HEK293 (cell line): ENCODE measurements around the gene PHF23.

Source experiments
- CTCF ChIA-PET: fragments of 350-600 bp; formaldehyde crosslinking; extraction: SDS; loops from one replicate; lab custom pipeline; 2021; ENCODE audit warnings: antibody characterized with exemption; lab: Yijun Ruan, JAX
- POLR2A ChIA-PET: fragments of 300-600 bp; formaldehyde crosslinking; extraction: SDS; loops from one replicate; lab custom pipeline; 2020; ENCODE audit warnings: antibody characterized with exemption, inconsistent platforms; lab: Yijun Ruan, JAX
- H3K27ac ChIP-seq: fragments of 200-500 bp; sonication (Bioruptor generic); 2 replicates; pipeline ENCODE4 v1.5.1; 2014; ENCODE audit warnings: low read depth, low read length, control low read depth, inconsistent platforms; ENCODE audit errors: extremely low read depth
- H3K36me3 ChIP-seq, 2 experiments: fragments of 200-500 bp in 1 of 2; sonication (Bioruptor generic) in 1 of 2; 1 replicate in 1 of 2; 2 replicates in 1 of 2; pipeline ENCODE4 v1.5.1; 2014 to 2017; ENCODE audit warnings: inconsistent platforms in 2 of 2, low read length in 2 of 2; ENCODE audit not compliant: control insufficient read depth in 2 of 2, insufficient read depth in 1 of 2
- H3K4me1 ChIP-seq: fragments of 200-500 bp; sonication (Bioruptor generic); 2 replicates; pipeline ENCODE4 v1.5.1; 2014; ENCODE audit warnings: mild to moderate bottlenecking, low read length, inconsistent platforms; ENCODE audit not compliant: control insufficient read depth, insufficient read depth
- H3K4me3 ChIP-seq: 2 replicates; pipeline ENCODE4 v1.5.1; 2011; ENCODE audit warnings: low read depth, mild to moderate bottlenecking, control low read depth, low read length, moderate library complexity
- H3K9me3 ChIP-seq: fragments of 200-500 bp; sonication (Bioruptor generic); 2 replicates; pipeline ENCODE4 v1.5.1; 2014; ENCODE audit warnings: low read depth, low read length, inconsistent platforms; ENCODE audit not compliant: control insufficient read depth, insufficient read depth
- EGR2 ChIP-seq: fragments of 450-650 bp; formaldehyde crosslinking; IDR thresholded peaks from 2 replicates; pipeline ENCODE4 v1.5.1; 2016; ENCODE audit warnings: low read depth, missing biosample characterization, missing genetic modification characterization
- GLIS2 ChIP-seq: fragments of 450-650 bp; formaldehyde crosslinking; IDR thresholded peaks from 2 replicates; pipeline ENCODE4 v1.5.1; 2016; ENCODE audit warnings: missing biosample characterization, missing genetic modification characterization
- KLF10 ChIP-seq: fragments of 450-650 bp; IDR thresholded peaks from 2 replicates; pipeline ENCODE4 v1.5.1; 2018; ENCODE audit warnings: missing biosample characterization, mild to moderate bottlenecking, missing genetic modification characterization
- KLF16 ChIP-seq: fragments of 450-650 bp; formaldehyde crosslinking; IDR thresholded peaks from 2 replicates; pipeline ENCODE4 v1.5.1; 2017; ENCODE audit warnings: missing biosample characterization, missing genetic modification characterization
- KLF9 ChIP-seq: fragments of 450-650 bp; formaldehyde crosslinking; IDR thresholded peaks from 2 replicates; pipeline ENCODE4 v1.5.1; 2016; ENCODE audit warnings: missing biosample characterization, missing genetic modification characterization, low read depth
- MYNN ChIP-seq: fragments of 450-650 bp; formaldehyde crosslinking; IDR thresholded peaks from 2 replicates; pipeline ENCODE4 v1.5.1; 2016; ENCODE audit warnings: missing biosample characterization, missing genetic modification characterization, borderline replicate concordance
- SP2 ChIP-seq: fragments of 450-650 bp; formaldehyde crosslinking; IDR thresholded peaks from 2 replicates; pipeline ENCODE4 v1.5.1; 2016; ENCODE audit warnings: missing biosample characterization, missing genetic modification characterization
- SP7 ChIP-seq: fragments of 450-650 bp; formaldehyde crosslinking; IDR thresholded peaks from 2 replicates; pipeline ENCODE4 v1.5.1; 2016; ENCODE audit warnings: missing biosample characterization, missing genetic modification characterization
- TCF7L2 ChIP-seq: IDR thresholded peaks from 2 replicates; pipeline ENCODE4 v1.6.1; 2011; ENCODE audit warnings: low read depth, mild to moderate bottlenecking, inconsistent platforms, low read length, moderate library complexity, borderline replicate concordance
- ZBTB8A ChIP-seq: fragments of 450-650 bp; formaldehyde crosslinking; IDR thresholded peaks from 2 replicates; pipeline ENCODE4 v1.5.1; 2016; ENCODE audit warnings: missing biosample characterization, missing genetic modification characterization
- ZEB2 ChIP-seq: fragments of 450-650 bp; formaldehyde crosslinking; IDR thresholded peaks from 2 replicates; pipeline ENCODE4 v1.5.1; 2016; ENCODE audit warnings: missing biosample characterization, missing genetic modification characterization
- ZFP69B ChIP-seq: fragments of 450-650 bp; formaldehyde crosslinking; IDR thresholded peaks from 2 replicates; pipeline ENCODE4 v1.5.1; 2016; ENCODE audit warnings: missing biosample characterization, missing genetic modification characterization
- ZNF16 ChIP-seq: fragments of 450-650 bp; formaldehyde crosslinking; IDR thresholded peaks from 2 replicates; pipeline ENCODE4 v1.5.1; 2016; ENCODE audit warnings: low read depth, missing biosample characterization, missing genetic modification characterization
- ZNF324 ChIP-seq: fragments of 450-650 bp; formaldehyde crosslinking; IDR thresholded peaks from 2 replicates; pipeline ENCODE4 v1.5.1; 2016; ENCODE audit warnings: missing biosample characterization, missing genetic modification characterization
- ZNF335 ChIP-seq: fragments of 450-650 bp; formaldehyde crosslinking; conservative IDR thresholded peaks from 2 replicates; pipeline ENCODE4 v1.5.1; 2016; ENCODE audit warnings: missing biosample characterization, missing genetic modification characterization
- ZNF341 ChIP-seq: fragments of 450-650 bp; formaldehyde crosslinking; IDR thresholded peaks from 2 replicates; pipeline ENCODE4; 2016; ENCODE audit warnings: low read depth, missing biosample characterization, missing genetic modification characterization
- ZNF362 ChIP-seq: fragments of 450-650 bp; formaldehyde crosslinking; IDR thresholded peaks from 2 replicates; pipeline ENCODE4 v1.5.1; 2016; ENCODE audit warnings: missing biosample characterization, missing genetic modification characterization
- ZNF629 ChIP-seq: fragments of 450-650 bp; formaldehyde crosslinking; IDR thresholded peaks from 2 replicates; pipeline ENCODE4 v1.5.1; 2017; ENCODE audit warnings: missing biosample characterization, missing genetic modification characterization
- ZNF747 ChIP-seq: fragments of 450-650 bp; formaldehyde crosslinking; IDR thresholded peaks from 2 replicates; pipeline ENCODE4 v1.5.1; 2016; ENCODE audit warnings: missing biosample characterization, missing genetic modification characterization
- TF ChIP-seq, protein P1 (sequence below): fragments of 450-650 bp; formaldehyde crosslinking; IDR thresholded peaks from 2 replicates; pipeline ENCODE4 v1.5.1; 2016; ENCODE audit warnings: missing biosample characterization, missing genetic modification characterization
- TF ChIP-seq, protein P2 (sequence below): fragments of 450-650 bp; formaldehyde crosslinking; IDR thresholded peaks from 2 replicates; pipeline ENCODE4 v1.5.1; 2016; ENCODE audit warnings: missing biosample characterization, missing genetic modification characterization
- TF ChIP-seq, protein P3 (sequence below): fragments of 450-650 bp; formaldehyde crosslinking; IDR thresholded peaks from 2 replicates; pipeline ENCODE4 v1.5.1; 2016; ENCODE audit warnings: missing biosample characterization, missing genetic modification characterization
- TF ChIP-seq, protein P4 (sequence below): fragments of 450-650 bp; formaldehyde crosslinking; IDR thresholded peaks from 2 replicates; pipeline ENCODE4 v1.5.1; 2016; ENCODE audit warnings: missing biosample characterization, missing genetic modification characterization
- TF ChIP-seq, protein P5 (sequence below): fragments of 450-650 bp; formaldehyde crosslinking; IDR thresholded peaks from 2 replicates; pipeline ENCODE4 v1.5.1; 2016; ENCODE audit warnings: missing biosample characterization, missing genetic modification characterization

Gene PHF23

GRCh38 chr17:7204828-7205461, 34.3 kb downstream of the PHF23 start:
- CTCF ChIA-PET, result interaction anchor here (0.6 to 1.3 kb wide), 3 partner anchors 159 to 866 kb away, joined by 3 to 4 read pairs (median 4); no protein-coding TSS in a partner anchor
- TF ChIP-seq ZNF16 (tag by site-specific recombination) (no peak), ZBTB8A (tag by site-specific recombination) (peak; percentile 49), SP2 (tag by site-specific recombination) (peak; percentile 80), ZEB2 (peak; percentile 48; the same call in 1 of the 2 replicates), ZNF341 (peak; percentile 28; the same call in 1 of the 2 replicates), MYNN (tag by site-specific recombination) (peak; percentile 84), ZNF629 (tag by site-specific recombination) (peak; percentile 84), KLF9 (tag by site-specific recombination) (peak; percentile 88), ZNF362 (no peak), KLF16 (peak; percentile 89), SP7 (tag by site-specific recombination) (peak; percentile 59; the same call in 1 of the 2 replicates), ZNF747 (tag by site-specific recombination) (no peak), ZNF324 (tag by site-specific recombination) (peak; percentile 59; the same call in 1 of the 2 replicates), KLF10 (tag by site-specific recombination) (peak; percentile 64; the same call in 1 of the 2 replicates), ZNF335 (tag by site-specific recombination) (peak; percentile 90), ZFP69B (tag by site-specific recombination) (peak; percentile 65; the same call in 1 of the 2 replicates), GLIS2 (tag by site-specific recombination) (peak; percentile 60; the same call in 1 of the 2 replicates), EGR2 (tag by site-specific recombination) (peak; percentile 72), TCF7L2 (no peak)
- TF ChIP-seq, protein P1, sequence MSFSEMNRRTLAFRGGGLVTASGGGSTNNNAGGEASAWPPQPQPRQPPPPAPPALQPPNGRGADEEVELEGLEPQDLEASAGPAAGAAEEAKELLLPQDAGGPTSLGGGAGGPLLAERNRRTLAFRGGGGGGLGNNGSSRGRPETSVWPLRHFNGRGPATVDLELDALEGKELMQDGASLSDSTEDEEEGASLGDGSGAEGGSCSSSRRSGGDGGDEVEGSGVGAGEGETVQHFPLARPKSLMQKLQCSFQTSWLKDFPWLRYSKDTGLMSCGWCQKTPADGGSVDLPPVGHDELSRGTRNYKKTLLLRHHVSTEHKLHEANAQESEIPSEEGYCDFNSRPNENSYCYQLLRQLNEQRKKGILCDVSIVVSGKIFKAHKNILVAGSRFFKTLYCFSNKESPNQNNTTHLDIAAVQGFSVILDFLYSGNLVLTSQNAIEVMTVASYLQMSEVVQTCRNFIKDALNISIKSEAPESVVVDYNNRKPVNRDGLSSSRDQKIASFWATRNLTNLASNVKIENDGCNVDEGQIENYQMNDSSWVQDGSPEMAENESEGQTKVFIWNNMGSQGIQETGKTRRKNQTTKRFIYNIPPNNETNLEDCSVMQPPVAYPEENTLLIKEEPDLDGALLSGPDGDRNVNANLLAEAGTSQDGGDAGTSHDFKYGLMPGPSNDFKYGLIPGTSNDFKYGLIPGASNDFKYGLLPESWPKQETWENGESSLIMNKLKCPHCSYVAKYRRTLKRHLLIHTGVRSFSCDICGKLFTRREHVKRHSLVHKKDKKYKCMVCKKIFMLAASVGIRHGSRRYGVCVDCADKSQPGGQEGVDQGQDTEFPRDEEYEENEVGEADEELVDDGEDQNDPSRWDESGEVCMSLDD, result no peak
- TF ChIP-seq, protein P2, sequence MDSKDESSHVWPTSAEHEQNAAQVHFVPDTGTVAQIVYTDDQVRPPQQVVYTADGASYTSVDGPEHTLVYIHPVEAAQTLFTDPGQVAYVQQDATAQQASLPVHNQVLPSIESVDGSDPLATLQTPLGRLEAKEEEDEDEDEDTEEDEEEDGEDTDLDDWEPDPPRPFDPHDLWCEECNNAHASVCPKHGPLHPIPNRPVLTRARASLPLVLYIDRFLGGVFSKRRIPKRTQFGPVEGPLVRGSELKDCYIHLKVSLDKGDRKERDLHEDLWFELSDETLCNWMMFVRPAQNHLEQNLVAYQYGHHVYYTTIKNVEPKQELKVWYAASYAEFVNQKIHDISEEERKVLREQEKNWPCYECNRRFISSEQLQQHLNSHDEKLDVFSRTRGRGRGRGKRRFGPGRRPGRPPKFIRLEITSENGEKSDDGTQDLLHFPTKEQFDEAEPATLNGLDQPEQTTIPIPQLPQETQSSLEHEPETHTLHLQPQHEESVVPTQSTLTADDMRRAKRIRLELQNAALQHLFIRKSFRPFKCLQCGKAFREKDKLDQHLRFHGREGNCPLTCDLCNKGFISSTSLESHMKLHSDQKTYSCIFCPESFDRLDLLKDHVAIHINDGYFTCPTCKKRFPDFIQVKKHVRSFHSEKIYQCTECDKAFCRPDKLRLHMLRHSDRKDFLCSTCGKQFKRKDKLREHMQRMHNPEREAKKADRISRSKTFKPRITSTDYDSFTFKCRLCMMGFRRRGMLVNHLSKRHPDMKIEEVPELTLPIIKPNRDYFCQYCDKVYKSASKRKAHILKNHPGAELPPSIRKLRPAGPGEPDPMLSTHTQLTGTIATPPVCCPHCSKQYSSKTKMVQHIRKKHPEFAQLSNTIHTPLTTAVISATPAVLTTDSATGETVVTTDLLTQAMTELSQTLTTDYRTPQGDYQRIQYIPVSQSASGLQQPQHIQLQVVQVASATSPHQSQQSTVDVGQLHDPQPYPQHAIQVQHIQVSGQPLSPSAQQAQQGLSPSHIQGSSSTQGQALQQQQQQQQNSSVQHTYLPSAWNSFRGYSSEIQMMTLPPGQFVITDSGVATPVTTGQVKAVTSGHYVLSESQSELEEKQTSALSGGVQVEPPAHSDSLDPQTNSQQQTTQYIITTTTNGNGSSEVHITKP (tag by site-specific recombination), result peak; percentile 89
- TF ChIP-seq, protein P3, sequence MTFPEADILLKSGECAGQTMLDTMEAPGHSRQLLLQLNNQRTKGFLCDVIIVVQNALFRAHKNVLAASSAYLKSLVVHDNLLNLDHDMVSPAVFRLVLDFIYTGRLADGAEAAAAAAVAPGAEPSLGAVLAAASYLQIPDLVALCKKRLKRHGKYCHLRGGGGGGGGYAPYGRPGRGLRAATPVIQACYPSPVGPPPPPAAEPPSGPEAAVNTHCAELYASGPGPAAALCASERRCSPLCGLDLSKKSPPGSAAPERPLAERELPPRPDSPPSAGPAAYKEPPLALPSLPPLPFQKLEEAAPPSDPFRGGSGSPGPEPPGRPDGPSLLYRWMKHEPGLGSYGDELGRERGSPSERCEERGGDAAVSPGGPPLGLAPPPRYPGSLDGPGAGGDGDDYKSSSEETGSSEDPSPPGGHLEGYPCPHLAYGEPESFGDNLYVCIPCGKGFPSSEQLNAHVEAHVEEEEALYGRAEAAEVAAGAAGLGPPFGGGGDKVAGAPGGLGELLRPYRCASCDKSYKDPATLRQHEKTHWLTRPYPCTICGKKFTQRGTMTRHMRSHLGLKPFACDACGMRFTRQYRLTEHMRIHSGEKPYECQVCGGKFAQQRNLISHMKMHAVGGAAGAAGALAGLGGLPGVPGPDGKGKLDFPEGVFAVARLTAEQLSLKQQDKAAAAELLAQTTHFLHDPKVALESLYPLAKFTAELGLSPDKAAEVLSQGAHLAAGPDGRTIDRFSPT (tag by site-specific recombination), result no peak
- TF ChIP-seq, protein P4, sequence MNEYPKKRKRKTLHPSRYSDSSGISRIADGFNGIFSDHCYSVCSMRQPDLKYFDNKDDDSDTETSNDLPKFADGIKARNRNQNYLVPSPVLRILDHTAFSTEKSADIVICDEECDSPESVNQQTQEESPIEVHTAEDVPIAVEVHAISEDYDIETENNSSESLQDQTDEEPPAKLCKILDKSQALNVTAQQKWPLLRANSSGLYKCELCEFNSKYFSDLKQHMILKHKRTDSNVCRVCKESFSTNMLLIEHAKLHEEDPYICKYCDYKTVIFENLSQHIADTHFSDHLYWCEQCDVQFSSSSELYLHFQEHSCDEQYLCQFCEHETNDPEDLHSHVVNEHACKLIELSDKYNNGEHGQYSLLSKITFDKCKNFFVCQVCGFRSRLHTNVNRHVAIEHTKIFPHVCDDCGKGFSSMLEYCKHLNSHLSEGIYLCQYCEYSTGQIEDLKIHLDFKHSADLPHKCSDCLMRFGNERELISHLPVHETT (tag by site-specific recombination), result peak; percentile 41; the same call in 1 of the 2 replicates
- TF ChIP-seq, protein P5, sequence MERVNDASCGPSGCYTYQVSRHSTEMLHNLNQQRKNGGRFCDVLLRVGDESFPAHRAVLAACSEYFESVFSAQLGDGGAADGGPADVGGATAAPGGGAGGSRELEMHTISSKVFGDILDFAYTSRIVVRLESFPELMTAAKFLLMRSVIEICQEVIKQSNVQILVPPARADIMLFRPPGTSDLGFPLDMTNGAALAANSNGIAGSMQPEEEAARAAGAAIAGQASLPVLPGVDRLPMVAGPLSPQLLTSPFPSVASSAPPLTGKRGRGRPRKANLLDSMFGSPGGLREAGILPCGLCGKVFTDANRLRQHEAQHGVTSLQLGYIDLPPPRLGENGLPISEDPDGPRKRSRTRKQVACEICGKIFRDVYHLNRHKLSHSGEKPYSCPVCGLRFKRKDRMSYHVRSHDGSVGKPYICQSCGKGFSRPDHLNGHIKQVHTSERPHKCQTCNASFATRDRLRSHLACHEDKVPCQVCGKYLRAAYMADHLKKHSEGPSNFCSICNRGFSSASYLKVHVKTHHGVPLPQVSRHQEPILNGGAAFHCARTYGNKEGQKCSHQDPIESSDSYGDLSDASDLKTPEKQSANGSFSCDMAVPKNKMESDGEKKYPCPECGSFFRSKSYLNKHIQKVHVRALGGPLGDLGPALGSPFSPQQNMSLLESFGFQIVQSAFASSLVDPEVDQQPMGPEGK (tag by site-specific recombination), result peak; percentile 89

More at GRCh38 chr17:7204828-7205461, 34.3 kb downstream of the PHF23 start:
- Histone ChIP-seq H3K4me3 (peak overlapping the region; percentile 41), H3K4me1 (peaks cover 3% of the 10 kb centered on the region; the same call in 1 of the 2 replicates), H3K27ac (no peak overlapping the region), H3K36me3 (peaks cover 11 to 31% of the 10 kb centered on the region in 2 experiments), H3K9me3 (no peaks in the 10 kb centered on the region)
- POLR2A ChIA-PET, result no interaction called here
